HG03354 (cell line): ENCODE measurements around the gene FH.

Source experiments
- ATAC-seq: cut with Tn5 transposase; IDR thresholded peaks from one replicate; pipeline ENCODE4 v1.9.1; 2021; ENCODE audit warnings: mild to moderate bottlenecking; ENCODE audit not compliant: unreplicated experiment, poor library complexity, severe bottlenecking

FH gene

GRCh38 chr1:241462391-241462790 lies 57.2 kb downstream of the FH start:
- ATAC-seq = no peak

GRCh38 chr1:241460098-241460873 lies 59.3 kb downstream of the FH start:
- ATAC-seq = no peak

- no peak for ATAC-seq
These were observed 60.3 kb downstream of the FH start for GRCh38 chr1:241459186-241459802.

- ATAC-seq = no peak
These were observed 62.1 kb downstream of the FH start for GRCh38 chr1:241457421-241457820.

- ATAC-seq = no peak
These were observed 62.8 kb downstream of the FH start for GRCh38 chr1:241456743-241457142.

- ATAC-seq = no peak
These were observed 65.8 kb downstream of the FH start for GRCh38 chr1:241453732-241454131.

GRCh38 chr1:241451956-241452355 lies 67.6 kb downstream of the FH start:
- no peak for ATAC-seq
